Stimulated activated CD4-positive, alpha-beta T cell treated with anti-CD3 and anti-CD28 coated beads, Interleukin-15, amount 100 ng/mL, for 48 hours (primary cell): ENCODE results near the gene CHMP6.

ENCODE experiments used
- DNase-seq, 2 donors: peaks; one replicate each; pipeline ENCODE4 v3.0.0-alpha.2; 2020; ENCODE audit warnings: low read depth in 2 of 2

Gene CHMP6

DNA sequence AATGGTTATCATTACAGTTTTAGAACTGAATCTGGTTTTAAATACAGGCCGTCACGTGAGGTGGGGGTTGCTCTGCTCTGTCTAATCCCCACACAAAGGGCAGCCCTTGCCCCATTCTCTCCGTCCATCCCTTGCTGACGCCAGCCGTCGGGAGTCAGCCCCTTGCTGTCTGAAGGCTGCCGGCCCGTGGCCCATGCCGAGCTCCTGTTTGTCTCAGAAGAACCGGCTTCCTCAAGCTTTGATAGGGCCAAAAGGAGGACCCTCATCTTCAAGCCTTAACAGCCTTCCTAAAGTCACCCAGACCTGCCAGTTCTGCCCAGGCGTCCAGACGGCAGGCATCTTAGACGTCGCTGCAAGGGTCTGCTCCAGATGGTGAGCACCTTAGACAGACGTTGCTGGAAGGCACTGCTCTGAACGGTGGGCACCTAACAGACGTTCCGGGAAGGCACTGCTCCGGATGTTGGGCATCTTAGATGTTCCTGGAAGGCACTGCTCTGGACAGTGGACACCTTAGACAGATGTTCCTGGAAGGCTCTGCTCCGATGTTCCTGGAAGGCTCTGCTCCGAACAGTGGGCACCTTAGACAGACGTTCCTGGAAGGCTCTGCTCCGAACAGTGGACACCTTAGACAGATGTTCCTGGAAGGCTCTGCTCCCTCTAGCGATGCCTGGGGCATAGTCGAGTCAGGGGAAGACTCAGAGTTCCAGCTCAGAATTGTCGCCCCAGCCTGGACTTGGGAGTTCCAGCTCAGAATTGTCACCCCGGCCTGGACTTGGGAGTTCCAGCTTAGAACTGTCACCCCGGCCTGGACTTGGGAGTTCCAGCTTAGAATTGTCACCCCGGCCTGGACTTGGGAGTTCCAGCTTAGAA, 35.1 kb upstream of the CHMP6 start:
- no peak for DNase-seq

DNA sequence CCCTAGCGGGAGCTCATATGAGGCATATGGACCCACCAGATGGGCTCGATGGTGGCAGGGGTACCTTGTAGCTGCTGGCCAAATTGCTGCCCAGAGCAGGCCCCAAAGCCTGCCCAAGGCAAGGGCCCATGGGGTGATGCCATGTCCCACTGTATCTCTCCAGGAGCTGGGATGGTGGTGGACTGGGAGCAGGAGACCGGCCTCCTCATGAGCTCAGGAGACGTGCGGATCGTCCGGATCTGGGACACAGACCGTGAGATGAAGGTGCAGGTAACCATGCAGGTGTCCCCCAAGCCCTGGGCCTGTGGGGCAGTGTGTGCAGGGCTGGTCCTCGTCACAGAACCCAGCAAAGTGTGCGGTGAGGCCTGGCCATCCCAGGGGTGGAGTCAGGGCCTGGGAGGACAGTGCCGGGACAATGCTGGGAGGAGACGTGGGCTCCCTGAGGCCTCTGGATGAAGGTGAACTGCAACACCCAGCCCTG, 34.1 kb upstream of the CHMP6 start:
- no peak for DNase-seq

DNA sequence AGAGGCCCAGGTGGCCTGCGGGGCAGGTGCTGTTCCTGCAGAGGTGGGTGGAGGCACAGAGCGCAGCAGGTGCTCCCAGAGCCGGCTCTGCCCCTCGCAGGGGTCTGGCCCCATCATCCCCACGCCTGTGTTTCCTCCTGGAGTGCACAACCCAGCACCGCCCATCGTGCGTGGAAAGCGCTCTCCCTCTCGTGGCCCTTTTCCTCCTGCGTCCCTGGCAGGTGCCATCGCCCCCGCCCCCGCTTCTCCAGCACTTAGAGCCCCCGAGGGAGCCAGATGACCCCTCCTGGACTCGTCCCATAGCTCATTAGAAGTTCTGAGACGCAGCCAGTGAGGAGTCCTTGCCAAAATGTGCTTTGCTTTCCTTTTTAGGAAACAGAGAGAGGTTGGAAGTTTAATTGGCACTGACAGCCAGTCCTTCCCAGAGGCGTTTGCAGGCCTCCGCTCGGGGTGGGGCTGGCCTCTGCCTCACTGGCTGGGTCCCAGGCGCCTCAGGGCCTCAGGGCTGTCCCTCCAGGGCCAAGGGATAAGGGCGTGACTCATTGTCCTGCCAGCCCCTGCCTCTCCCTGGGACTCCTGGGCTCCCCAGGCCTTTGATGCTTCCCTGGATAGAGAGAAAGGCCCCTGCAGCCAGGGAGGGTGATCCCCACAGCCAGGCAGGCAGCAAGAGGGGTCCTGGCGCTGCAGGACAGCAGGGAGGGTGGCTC, 32.2 kb upstream of the CHMP6 start:
- DNase-seq, result no peak

DNA sequence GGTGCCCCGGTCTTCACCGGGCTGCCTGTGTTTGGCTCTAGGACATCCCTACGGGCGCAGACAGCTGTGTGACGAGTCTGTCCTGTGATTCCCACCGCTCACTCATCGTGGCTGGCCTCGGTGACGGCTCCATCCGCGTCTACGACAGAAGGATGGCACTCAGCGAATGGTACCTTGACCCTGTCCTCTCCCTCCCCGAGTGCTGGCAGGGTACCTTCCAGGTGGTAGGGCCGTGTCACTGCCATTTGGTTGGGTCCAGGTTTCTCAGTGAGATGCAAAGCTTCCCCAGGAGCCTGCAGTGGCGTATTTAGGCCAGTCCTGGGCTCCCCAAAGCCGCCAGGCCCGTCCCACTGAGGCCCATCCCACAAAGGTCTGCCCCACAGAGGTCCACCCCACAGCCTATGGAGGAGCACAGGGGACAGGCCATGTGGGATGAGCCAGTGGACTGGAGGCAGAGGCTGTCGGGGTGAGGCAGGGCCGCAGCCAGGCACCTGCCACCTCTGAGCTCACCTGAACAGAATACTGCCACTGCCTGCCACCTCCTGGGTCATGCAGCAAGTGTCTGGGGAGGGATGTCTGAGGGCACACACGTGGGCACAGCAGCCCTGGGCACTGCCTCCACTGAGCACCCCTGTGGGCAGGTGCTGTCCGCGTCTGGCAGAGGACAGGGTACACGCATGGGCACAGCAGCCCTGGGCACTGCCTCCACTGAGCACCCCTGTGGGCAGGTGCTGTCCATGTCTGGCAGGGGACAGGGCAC, 31.4 kb upstream of the CHMP6 start:
- no peak for DNase-seq

DNA sequence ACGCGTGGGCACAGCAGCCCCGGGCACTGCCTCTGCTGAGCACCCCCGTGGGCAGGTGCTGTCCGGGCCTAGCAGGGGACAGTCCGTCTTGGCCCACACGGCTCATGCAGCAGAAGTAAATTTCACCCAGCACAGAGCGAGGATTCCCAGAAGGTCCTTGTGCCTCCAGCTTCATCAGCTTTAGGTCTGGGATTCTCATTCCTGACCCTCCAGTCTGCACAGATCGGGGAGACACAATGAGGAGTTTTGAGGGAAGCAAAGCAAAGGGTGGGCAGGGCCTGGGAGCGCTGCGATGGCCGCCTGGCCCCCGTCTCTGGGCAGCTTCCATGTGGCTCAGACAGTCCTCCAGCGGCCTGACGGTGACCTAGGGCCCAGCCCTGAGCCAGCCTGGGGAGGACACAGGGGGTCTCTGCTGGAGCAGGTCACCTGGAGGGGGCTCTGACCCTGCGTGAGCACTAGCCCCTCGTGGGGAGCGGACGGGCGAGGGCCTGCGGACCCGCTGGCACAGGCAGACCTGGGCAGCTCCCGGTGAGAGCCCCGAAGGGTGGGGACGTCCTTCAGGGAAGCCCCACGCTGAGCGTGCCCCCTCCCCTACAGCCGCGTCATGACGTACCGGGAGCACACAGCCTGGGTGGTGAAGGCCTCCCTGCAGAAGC, 30.7 kb upstream of the CHMP6 start:
- no peak for DNase-seq

DNA sequence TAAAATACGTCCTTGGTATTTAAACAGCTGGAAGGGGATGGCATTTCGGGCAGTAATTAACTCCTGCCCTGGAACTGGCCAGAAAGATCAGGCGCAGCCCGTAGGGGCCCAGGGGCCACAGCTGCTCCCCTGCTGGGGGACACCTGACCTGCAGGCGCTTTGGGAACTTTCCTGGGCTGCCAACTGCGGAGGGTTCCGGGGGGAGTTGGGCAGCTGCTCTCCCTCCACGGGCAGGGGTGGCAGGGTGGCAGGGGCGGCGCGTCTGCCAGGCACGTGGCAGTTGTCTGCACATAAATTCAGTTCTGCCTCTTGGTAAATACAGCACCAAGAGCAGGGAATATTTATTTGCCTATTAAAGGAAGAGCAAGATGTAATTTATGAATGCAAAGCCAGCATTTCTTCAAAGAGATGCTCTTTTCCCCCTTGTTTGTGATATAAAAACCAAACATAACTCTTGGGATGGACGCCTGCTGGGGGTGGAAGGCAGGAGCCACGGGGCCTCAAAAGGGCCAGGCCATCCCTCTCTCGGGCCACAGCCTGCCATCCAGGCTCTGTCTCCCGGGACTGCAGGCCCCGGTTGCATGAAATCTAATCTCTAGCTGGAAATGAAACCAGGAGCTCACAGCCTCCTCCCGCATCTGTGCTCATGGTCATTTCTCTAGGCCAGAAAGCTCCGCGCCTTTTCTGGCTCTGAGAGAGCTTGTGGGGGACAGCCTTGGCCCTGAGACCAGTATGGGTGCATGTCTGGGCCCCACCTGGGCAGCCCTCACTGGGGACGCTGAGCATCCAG, 29.9 kb upstream of the CHMP6 start:
- DNase-seq, result no peak

DNA sequence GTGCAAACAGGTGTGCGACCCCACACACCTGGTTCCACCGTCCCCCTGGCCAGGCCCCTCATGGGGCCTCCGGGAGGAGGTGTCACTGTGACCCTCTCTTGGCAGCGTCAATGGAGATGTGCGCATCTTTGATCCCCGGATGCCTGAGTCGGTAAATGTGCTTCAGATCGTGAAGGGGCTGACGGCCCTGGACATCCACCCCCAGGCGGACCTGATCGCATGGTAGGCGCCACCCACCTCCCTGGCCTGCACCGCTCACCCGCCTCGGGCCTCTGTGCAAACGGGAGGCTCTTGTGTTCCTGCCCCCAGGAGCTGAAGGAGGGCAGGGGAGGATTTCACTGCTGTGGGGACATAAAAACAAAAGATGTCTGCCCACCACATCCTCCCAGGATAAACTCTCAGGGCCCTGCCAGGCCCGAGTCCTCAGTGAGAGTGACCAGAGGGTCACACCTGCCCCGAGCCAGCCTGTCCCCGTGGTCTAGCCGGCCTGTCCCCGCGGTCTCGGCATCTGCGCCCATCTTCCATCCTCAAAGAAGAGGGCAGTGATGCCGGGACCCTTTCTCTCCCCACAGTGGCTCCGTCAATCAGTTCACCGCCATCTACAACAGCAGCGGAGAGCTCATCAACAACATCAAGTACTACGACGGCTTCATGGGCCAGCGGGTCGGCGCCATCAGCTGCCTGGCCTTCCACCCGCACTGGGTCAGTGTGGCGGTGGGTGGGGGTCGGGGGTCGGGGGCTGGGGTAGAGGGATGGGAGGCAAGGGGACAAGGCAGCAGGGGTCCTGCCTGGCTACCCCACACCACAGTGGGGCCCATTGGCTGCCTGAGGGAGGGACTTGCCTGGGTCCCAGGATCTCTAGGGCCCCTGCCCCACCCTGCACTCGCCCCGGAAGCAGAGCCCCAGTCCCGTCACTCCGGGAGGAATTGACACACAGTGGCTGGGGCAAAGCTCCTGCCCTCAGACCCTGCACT, 29.0 kb upstream of the CHMP6 start:
- DNase-seq, result no peak

DNA sequence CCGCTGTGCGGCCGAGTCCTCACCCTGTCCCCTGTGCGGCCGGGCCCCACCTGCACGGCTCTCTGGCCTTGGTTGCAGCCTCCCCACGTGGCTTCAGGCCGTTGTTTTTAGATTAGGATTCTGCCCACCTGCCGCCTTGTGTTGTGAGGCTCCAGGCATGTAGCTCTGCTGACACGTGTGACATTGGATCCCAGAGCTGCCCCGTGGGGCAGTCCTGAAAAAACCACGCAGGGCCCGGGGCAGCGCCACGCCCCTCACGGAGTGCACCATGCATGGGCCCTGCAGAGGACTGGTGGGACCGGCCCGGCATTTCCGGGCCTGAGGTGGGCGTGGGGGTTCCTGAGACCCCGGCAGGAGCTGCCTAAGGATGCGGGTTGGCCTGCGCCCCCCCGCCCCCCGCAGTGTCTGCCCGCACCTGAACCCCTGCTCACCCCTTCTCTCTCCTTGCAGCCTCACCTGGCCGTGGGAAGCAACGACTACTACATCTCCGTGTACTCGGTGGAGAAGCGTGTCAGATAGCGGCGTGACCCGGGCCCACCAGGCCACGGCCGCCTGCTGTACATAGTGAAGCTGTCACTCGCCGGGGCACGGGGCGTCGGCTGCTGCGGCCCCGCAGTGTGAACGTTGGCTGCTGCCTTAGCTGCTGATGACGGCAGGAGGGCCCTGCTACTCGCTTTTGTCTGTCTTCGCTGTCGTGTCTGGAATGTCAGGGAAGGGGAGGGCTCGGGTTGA, 27.7 kb upstream of the CHMP6 start:
- DNase-seq, result no peak

DNA sequence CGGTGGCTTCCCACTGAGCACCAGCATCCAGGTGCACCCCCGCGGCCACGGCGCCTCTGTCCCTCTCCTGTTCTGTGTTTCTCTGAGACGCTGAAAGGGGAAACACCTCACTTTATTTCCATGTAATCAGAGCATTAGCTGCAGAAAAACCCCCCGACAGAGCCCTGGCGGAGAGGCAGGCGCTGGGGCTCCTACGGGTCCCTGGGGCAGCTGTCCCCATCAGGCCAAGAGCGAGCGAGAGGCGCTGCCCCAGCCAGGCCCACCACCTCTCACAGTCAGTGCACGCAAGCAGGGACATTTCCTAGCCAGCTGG, 27.1 kb upstream of the CHMP6 start:
- DNase-seq, result no peak

DNA sequence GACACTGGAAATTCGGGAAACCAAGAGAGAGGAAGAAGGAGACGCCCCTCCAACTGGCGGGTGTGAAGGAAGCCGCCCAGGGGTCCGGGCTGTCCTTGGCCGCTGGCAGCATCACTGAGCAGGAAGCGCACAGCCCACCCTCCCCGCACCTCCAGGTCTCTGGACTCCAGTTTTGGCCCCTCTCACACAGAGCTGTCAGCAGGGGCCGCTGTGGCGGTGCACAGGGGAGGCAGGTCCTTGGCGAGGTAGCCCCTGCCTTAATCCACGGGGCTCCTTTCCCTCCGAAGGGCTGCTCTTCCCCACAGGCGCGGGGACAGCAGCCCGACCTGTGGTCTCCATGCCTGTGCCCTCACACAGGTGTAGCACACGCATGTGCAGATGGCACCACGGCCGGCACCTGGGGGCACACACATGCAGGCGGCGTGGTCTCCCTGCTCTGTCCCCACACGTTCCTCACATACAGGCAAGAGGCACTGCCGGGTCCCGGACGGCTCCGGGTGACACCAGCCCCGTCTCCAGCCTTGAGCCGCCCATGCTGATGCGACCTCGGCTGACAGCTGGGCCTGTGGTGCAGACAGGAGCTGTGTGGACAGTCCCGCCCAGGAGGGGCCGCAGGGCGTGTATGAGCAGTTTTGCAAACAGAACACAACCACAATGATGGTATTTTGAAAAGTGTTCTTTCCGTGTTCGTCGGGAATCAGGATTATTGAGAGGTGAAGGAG, 26.6 kb upstream of the CHMP6 start:
- no peak for DNase-seq

DNA sequence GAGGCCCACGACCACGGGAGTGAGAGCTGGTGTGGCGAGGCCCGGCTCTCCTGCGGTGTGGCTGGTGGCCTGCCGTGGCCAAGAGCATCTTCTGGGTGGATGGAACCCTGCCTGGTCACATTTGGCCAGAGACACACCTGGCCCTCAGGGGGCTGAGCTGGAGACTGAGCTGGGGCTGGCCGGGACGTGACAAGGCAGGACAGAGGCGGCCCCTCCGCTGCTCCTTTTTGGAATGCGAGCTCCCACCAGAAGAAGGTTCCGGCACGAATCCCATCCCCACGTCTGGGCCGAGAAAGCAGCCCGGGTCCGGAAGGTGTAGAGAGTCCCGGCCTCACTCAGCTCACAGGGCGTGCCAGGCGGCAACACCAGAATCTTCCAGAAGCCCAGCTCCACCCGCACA, 26.0 kb upstream of the CHMP6 start:
- no peak for DNase-seq

DNA sequence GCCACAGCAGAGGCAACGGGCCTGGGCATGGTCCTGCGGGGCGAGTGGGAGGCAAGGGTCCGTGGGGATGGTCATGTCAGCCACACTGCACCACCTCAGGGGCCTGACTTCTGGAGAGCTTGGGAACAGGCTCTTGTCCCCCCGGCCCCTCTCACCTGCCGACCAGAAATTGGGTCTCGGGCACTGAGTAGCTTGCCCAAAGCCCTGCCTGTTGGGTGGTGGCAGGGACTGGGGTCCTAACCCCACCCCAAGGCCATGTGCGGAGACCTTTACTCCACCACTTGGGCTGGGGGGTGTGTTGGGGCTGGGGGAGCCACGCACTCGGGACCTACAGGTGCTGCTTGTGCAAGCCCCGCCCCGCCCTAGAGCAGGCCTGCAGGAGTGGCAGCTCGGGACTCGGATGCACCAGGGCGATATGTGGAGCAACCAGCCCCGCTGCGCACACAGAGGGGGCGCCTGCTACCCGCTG, 24.2 kb upstream of the CHMP6 start:
- no peak for DNase-seq

DNA sequence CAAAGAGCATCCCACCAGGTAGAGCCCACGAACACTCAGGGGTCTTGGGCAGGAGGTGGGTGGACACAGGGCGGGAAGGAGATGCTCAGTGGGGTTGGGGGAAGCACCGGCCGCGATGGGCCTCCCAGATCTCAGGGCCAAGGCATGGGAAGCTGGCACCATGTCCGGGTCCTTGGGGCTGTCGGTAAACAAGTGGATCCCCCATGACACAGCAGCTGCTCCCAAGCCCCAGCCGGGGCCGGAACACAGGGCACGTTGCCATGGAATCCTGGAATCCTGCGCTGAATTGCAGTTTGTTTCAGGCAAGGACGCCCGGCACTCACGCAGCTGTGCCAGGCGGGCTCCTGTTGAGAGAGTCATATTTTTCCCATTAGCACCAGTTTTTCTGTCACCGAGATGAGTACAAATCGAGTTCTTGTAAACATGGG, 23.0 kb upstream of the CHMP6 start:
- no peak for DNase-seq

DNA sequence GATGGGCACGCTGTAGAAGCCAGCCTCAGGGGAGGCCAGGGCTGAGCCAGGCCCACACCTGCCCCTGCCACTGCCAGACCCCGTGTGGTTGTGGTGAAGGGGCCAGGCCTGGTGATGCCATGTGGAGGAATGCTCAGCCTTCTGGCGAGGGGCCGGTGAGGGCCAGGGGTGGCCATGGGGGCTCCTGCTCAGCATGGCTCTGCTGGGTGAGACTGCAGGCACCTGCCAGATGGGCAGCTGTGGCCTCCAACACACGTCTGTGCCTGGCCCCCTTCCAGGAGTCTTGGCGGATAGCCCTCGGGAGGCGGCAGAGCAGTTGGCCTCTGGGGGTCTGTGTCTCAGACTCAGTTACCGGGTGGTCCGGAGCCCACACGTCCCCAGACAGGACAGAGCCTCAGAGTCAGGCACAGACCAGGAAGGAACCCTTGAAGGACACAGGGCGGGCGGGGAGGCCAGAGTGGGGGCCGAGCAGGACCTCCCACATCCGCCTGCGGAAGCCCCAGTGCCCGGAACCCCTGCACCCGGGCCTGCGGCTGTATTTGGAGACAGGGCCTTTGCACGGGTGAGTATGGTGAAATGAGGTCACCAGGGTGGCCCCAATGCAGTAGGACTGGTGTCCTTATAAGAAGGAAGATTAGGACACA, 22.5 kb upstream of the CHMP6 start:
- DNase-seq, result no peak

DNA sequence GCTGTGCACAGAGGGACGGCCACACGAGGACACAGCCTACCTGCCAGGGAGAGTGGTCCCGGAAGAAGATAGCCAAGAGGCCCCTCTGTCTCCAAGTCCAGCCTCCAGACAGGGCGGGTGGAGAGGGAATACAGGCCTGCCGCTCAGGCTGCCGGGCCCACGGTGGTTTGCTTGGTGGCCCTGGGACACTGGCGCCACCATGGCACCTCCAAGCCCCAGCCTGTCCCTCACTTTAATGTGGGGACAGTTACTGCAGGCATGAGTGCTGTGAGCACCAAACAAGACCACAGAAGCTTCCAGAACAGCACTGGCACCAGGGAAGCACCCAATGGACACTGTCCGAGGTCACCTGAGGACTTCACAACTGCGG, 22.0 kb upstream of the CHMP6 start:
- no peak for DNase-seq

DNA sequence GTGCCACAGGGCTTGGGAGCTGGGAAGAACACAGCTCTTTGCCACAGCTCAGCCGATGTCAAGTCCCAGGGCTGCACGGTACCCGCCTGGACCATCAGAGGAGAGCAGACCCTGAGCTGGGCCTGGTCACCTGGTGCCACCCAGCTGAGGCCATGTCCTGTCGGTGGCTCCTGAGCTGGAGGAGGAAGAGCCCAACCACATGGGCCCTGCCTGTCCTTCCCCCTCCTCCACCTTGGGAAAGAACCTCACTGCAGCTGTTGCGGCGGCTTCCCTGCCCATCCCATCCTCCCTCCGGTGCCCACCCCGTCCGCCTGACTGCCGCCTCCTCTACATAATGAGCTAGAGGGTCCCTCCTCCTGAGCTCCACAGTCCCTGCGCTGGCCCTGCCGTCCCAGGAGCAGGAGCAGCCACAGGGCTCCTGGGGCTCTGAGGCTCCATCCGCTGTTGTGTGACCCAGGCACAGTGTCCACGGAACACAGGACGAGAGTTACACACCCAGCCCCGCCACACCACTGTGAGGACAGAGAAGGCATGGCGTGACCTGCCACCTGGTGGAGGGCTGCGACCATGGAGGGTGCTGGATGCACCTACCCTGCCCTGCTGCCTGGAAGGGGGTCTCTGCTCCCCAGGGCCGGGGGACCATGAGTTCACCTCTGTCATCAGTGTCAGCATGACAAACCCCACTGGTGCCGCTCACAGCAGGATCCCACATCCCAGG, 21.4 kb upstream of the CHMP6 start:
- DNase-seq, result no peak
